Fibroblast of skin of left biceps (primary cell): Measurements from ENCODE around the gene KCNJ9.

ENCODE experiments used
- DNase-seq, 2 experiments: peaks; one replicate each; pipeline ENCODE4 v3.0.0-alpha.2; 2013; ENCODE audit warnings: low read depth in 2 of 2

Gene KCNJ9

DNA sequence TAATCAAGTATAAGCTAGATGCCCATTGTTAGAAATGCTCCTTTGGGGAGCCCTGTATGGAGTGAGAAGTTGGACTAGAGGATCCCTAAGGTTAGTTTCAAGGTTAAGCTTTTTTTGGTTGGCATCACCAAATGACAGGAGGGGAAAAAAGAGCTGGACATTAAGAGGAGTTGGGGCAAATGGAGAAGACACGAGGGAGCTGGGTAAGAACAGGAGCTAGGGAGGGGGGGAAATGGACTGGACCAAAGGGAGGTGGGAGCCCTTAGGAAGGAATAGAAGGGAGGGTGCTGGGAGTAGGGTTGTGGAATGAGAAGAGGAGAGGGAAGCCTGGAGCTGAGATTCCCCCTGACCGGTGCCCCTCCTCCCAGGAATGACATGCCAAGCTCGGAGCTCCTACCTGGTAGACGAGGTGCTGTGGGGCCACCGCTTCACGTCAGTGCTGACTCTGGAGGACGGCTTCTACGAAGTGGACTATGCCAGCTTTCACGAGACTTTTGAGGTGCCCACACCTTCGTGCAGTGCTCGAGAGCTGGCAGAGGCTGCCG lies 5.9 kb downstream of the KCNJ9 start:
- DNase-seq: no peak

DNA sequence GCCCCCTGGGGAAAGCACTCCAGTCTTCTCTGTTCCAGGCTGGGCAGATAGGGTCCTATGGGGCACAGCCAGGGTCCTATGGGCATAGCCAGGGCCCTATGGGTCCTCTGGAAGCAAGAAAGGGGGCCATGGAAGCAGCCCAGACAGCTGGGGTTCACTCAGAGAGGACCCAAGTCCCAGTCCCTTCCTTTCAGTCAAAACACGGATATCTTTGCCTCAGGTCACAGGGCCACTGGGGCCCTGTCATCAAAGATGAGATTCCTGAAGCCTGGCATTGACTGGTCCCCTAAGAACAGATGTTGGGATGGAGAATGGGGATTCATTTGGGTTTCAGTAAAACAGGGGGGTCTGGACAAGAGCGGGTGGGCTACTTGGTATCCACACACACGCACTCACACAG lies 8.5 kb downstream of the KCNJ9 start:
- DNase-seq: no peak

DNA sequence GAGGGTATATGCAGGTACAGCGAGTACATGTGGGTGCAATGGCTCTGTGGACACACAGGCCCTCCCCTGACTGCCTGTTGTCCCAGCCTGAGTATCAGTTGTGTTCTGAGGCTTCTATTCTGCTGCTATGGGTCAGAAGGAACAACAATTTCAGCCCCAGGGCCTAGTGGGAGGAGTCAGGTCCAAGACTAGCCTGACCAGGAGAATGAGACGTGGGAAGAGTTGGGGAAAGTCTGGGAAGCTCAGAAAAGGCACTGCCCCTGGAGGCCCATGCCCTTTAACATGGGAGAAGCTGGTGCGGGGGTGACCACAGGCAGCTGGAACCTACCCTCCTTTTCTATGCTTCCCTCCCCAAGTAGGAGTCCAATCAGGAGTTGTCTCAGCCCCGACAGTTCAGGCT lies 9.4 kb downstream of the KCNJ9 start:
- DNase-seq: no peak

DNA sequence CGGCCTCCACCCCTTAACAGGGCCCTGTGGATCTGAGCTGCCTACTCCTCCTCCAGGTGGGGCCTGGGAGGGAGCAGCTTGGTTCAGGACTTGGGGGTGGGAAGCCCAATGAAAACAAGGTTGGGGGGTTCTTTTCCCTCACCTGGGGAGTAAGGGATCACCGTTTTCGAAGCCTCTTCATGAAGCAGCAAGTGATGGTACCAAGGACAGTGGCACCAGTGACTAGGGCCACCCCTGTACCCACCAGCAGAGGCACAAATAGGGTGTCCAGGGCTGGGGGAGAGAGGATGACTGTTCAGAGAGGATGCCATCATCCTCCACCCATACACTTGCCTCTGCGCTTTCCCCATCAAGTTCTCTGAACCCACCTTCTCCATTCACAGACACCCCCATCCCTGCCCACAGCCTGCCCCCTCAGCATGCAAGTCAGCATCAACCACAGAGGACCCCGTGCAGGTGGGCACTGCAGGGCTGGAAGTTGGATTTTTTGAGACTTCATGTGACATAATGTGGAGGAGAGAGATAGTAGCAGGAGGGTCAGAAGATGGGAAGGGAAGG lies 10.4 kb downstream of the KCNJ9 start:
- no peak for DNase-seq

DNA sequence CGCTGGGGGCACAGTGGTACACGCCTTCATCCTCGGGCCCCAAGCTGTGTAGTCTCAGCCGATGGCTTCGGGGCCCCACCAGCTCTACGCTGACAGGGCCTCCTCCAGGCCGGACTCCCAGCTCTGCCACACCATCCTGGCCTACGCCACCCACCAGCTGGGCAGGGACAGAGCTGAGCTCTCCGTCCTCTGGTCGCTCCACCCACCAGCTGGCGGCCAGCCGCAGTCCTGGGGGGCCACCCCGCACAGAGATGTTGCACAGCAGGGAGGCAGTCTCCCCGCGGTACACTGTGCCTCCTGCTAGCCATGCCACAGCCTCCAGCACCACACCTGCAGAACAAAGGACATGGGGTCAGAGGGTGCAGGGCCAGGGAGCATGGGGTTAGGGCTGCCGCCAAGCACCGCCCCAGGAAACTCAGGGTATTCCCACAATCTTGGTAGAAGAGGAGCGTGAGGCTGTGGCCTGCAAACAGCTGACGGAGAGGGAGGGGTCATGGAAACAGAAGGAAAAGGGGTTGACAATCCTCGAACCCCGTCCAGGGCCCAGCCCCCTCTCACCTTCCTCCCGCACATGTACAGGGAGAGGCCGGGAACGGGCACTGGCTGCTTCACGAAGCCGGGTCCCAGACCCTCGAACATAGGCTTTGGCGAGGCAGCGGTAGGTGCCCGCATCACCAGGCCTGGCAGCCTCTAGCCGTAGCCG lies 11.2 kb downstream of the KCNJ9 start:
- no peak for DNase-seq

DNA sequence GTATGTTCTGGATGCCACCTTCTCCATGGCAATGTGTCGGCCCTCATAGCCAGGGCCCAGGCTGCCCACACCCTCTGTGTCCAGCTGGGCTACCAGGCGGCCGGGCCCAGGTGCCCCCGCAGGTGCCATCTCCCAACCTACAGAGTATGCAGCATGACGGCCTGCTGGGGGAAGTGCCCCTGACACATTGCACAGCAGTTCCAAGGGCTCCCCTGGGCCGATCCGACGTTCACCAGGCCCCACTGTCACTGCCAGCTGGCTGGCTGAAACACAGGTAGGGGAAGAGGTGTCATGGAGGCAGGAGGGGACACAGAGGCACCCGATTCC lies 11.7 kb downstream of the KCNJ9 start:
- no peak for DNase-seq

DNA sequence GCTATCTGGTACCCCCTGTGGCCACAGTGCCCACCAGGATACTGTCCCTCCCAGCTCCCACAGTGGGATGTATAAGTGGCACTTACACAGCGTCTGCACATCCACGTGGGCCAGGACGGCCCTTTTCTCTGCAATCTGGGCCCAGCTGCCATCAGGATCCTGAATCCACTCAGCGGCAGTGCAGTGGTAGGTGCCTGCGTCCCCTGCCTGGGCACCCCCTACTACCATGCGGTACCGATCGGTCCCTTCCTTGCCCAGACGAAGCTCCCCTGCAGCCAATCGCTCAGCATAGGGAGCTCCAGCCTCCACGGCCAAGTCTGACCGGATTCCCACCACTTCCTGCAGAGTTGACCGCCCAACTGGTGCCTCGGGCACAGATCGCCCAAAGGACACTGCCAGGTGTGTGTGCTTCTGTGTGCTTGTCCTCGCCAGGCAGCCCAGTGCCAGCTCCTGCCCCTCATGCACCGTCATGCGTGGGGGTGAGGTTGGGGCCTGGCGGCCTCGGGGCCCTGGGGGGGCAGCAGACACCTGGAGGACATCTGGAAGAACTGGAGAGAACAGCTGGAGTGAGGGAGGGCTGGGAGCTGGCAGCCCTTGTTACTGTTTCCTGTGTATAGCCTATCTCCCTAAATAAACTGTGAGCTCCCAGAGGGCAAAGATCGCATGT lies 12.4 kb downstream of the KCNJ9 start:
- no peak for DNase-seq

DNA sequence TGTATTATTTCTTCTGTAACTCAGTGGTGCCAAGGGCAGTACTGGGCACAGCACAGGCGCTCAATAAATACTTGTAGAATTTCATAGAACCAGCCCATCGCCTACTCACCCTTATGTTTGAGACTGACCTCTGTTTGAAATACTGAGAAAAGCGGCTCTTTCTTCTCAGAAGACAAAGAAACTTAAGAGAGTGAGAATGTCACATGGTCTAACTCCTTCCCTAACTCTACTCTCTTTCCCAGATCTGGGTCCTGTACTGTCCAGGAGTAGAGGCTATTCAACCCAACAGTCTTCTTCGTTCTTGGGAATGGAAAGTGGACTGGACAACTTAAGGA lies 12.9 kb downstream of the KCNJ9 start:
- DNase-seq: no peak

DNA sequence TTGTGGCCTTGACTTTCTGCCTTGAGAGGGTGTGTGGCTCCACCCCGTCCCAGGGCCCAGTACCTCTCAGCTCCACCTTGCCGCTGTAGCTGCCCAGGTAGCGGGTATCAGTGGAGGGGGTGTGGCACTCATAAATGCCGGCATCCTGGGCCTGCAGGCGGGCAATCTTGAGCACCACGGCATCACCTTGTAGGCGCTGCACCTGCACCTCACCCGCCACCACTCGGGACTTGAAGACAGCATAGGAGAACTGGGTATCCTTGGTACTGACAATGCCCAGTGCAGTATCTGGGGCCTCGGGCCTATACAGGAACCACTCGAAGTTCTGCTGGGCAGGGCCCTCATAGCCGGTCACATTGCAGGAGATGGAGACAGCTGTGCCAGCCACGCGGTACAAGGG lies 13.5 kb downstream of the KCNJ9 start:
- no peak for DNase-seq

DNA sequence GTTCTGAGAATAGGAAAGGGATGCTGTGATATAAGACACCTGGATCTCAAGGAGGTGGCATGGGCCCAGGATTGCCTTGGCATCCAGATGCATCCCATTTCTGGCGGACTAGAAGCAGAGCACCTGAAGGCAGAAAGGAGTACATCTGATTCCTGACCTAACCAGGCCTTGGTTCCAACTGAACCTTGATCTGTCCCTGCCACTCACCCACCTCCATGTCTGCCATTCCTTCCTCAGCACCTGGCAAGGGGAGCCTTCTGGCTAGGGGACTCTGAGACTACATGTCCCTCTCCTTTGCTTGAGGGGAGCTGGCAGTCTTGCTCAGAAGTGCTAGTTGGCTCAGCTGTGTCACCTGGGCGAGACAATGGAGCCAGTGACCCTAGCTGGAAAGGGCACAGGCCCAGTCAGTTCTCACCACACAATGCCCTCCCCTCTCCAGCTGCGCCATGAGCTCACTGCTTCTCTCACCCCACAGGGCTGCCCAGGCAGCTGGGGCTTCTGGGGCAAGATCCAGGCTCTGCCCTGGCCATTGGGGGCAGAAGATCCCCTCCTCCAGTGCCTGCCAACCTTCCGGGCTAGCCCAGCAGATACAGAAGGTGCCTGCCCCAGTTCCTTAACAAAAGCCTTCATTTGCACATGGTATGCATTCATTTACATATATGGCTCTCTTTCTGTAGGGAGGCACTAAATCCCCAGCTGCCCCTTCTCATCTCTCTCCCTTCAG lies 14.2 kb downstream of the KCNJ9 start:
- DNase-seq: no peak

DNA sequence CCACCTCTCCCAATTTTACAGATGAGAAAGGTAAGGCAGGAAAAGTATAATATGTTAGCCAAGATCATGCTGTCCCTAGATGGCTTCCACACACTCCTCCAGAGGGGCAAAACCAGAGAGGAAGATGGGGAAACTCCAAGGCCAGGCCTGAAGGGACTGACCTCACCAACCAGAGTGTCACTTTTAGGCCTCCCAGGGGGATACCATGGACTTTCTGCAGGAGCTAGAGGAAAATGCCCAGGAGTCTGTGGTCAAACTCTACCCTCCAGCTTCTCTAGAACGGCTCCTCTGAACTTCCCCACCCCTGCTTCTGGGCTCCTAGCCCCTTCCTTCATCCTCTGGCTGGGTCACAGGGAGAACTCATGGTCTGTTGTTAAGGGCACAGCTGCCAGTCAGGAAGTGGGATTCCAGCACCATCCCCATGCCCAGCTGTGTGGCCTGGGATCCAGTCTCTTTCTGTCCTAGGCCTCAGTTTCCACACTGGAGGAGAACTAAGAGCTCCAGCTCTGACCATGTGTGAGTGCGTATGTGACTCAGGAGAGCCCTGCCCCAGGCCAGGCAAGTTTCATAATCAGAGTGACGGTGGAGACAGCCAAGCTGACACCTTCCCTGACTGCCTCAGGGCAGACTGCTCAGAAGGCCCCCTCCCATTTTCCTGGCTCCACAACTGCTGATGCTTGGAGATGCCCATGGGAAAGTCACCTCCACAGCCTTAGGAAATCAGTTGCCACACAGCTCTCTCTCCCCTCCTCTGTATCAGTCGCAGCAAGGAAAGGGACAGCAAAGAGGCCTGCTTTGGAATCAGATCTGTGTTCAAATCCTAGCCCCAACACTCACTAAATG lies 15.2 kb downstream of the KCNJ9 start:
- DNase-seq: no peak

DNA sequence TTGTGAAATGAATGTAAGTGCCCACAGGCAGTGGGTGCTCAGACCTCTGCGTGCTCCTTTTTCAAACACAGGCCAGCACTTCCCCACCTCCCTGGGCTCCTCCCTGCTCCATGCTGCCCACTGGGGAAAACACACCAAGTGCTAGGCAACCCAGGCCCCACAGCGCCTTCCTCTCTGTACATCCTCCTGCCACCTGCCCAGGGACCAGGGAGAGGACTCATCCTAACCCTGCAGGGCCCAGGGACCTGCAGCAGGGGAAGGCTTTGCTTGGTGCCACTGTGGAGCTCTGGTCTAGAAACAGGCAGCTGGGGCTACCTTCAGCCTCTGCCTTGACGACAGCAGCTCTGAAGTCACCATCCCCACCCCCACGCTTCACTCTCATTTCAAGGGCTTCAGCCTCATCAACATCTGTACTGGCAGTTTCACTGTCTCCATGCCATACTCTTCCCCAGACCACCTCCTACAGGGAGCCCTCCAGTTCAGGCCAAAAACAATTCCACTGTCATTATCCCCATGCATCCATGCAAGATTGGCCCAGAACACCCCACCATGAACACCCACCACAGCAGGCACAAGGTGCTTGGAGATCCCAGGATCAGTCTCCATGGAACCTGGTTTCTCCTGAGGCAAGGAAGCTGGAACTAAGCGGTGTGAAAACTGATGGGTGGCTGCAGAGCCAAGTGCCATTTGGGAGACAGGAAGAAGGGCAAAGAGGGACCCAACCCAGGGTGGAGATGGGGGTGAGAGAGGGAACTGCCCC lies 16.0 kb downstream of the KCNJ9 start:
- DNase-seq: no peak

DNA sequence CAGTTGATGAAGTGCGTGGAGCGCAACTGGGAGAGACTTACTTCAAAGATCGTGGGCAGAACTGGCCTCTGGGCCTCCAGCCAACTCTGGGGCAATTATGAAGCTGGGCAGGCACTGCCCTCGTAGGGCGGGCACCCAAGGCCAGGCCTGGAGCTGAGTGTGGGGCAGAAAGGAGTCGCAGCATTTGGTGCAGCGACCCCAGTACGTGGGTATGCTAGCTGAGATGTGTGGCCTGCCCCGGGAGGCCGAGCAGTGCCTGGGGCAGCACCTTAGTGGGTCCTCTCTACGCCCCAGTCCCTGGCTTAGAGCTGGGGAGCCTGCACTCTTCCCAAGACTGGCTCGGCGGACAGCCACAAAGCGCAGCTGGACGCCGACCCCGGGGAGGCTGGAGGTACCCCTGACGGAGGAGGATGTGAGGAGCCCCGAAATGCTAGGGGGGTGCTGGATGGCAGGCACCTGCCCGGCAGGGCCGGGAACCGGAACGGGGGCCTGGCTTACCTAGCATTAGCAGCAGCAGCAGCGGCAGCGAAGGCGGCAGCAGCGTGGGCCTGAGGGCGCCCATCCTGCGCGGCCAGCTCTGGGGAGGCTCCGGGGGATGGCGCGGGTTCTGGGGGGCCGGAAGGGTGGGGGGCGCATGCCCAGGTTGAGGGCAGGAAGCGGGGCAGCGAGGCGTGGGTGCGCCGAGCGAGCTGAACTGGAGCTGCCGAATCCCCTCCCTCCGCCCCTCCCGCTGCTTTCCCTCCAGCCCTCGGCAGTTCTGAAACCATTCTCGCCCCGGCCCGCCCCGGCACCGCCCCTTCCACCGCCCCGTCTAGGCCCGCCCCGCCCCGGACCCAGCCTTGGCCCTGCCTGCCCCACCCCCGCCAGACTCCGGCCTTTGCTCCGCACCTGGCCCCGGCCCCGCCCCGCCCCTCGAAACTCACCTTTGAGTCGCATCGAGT lies 16.8 kb downstream of the KCNJ9 start, which contains the start of gene IGSF8:
Gene IGSF8 (minus strand): TSS at position 709 of the 941 bp plus-strand sequence. CDS start 147 bp downstream, at position 562.
- peak in 1 of 2 experiments; percentile 39 for DNase-seq

DNA sequence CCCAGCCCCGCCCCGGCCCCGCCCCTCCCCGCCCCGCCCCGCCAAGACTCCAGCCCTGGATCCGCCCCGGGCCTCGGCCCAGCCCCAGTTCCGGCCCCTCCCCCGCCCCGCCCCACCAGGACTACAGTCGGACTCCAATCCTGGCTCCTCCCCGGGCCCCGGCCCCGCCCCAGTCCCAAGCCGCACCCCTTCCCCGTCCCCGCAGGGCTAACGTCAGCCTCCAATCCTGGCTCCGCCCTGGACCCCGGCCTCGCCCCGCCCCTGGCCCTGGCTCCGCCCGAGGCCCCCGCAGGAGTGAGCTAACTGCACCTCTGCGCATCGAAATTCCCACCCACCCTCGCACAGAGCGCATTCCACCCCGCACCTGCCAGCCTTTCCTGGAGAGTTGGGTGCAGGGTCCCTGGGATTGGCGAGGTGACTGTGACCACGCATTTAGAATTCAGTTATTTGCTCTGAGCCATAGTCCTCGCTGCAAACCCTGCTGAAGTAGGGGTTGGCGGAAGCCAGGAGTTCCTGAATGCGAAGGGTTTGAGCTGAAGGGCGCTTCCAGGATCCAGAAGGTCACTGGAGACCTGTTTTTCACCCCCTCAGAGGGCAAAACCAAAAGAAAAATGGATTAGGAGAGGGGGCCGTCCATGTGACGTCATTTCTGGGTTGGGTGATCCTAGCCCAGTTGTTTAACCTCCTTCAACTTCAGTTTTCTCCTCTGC lies 17.7 kb downstream of the KCNJ9 start:
- DNase-seq: peak; percentile 78 to 80

DNA sequence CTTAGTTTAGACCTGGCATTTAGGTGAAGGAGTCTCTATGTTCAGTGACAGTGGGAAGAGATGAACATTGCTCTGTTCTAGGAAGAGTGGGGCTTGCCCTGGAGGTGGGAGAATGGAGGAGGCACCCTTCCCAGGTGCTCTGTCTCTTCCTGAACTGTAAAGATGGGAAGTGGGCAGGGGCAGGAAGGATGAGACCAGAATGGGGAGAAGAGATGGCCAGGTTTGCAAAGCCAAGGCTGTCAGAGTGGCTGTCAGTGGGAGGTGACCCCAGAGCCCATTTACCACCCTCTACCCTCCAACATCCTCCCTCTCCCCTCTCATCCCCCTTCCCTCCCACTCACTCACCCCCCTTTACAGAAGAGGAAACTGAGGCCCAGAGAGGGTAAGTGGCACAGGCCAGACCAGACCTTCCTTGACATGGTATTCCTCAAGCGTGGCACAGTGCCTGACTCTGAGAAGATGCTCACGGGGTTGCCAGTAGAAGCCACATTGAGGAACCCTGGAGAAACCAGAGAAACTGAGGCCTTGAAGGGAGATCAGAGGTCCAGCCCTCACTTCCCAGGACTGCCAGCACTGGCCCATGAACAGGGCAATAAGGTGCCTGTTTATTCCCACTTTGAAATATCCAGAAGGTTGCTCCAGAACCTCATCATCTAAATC lies 18.5 kb downstream of the KCNJ9 start:
- no peak for DNase-seq

DNA sequence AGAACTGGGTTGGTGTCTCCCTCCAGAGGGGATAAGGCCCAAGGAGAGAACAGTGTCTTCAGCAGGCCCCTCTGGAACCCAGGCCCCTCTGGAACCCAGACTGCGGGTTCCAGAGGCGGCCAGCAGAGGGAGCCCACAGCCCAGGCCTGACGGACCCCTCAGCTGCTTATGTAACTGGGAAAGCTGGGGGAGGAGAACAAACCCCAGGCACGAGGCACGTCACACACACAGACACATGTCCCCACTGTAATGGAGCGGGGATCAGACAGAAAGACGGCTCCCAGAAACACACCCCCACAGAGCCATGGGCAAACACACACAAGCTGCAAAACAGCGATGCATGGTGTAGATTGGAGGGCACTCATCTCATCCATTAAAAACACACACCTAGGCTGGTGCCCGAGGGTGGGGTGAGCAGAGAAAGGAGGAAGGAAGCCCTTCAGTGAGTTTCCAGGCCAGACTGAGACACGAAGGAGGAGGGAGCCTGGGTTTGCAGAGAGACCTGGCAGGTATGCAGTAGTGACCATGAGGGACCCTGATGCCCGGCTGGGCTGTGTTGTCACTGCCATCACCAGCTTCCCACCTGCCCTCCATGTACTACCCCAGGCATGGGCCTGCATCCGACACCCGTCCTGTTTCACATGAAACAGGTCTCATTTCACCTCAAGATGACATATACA lies 19.8 kb downstream of the KCNJ9 start:
- DNase-seq: no peak

DNA sequence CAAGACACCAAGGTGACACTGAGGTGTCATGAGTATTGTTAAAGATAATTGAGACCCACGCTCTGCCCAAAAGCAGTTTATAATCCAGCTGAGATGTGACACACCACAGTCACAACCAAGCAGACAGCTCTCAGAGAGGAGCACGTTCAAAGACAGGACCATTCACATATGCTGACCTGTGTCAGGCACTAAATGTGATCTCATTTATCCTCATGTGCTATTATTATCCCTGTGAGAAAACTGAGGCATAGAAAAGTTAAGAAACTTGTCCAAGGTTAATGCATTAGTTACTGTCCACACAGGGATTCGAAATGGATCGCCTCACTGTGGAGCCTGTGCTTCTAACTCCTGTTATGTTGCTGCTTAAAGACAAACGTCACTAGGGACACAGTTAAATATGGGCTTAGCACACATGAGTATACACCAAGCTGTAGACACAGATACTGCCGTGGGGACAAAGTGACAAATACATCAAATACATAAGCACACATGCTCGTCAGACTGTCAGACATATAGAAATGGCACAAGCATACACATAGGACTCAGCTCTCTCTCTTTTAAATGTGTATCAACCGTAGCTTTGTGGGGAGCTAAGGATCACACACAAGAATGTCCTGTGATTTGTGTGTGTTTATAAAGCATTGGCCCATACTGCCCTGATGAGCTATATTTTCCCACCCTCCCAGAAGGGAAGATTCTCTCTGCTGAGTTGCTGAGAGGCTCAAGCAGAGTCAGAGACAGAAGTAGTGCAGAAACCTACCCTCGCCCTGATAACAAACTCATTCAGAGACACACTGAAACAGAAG lies 20.6 kb downstream of the KCNJ9 start:
- no peak for DNase-seq
